Measurements from ENCODE around the gene EXOC2. TPM values are rescaled to one million over a fixed set of nuclear protein-coding genes. Genes with fewer than 3 reads are reported as not detected.

The EXOC2 gene
- total and polyA plus RNA-seq, 10 of the 15 experiments (the other 5 are each of a cell fraction or from before 2014, with no cell fraction given) = 8.7 to 32.8 (median 20.7) TPM

DNA sequence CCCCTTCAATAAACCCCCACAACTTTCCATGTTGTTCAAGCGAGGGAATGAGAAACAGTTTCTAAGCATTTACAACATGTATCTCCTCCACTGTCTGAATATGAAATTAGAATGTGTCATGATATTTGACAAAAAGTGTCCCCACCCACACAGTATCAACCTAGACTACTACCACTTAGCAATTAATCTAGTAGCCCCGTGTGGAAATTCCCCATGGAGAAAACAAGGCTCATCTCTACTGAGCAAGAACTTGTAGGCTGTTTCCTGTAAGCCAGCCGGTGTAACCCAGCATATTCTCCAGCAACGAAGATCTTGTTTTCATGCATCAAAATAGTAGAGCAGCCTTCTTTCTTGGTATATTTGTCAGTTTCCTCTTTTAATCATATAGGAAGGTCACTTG, 186.4 kb downstream of the EXOC2 start (continued):
- TF ChIP-seq, protein P1, sequence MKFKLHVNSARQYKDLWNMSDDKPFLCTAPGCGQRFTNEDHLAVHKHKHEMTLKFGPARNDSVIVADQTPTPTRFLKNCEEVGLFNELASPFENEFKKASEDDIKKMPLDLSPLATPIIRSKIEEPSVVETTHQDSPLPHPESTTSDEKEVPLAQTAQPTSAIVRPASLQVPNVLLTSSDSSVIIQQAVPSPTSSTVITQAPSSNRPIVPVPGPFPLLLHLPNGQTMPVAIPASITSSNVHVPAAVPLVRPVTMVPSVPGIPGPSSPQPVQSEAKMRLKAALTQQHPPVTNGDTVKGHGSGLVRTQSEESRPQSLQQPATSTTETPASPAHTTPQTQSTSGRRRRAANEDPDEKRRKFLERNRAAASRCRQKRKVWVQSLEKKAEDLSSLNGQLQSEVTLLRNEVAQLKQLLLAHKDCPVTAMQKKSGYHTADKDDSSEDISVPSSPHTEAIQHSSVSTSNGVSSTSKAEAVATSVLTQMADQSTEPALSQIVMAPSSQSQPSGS (IDR thresholded peaks at IDR 0.05; ENCODE audit: low read length) = peak; percentile 30; the same call in 1 of the 2 replicates
- TF ChIP-seq ETV6 (conservative IDR thresholded peaks at IDR 0.05 in 1 of 2, IDR thresholded peaks at IDR 0.05 in 1 of 2; ENCODE audit: borderline replicate concordance in 1 of 2, low read depth in 1 of 2) (no peak), ZNF207 (IDR thresholded peaks at IDR 0.05; ENCODE audit: borderline replicate concordance) (no peak), BCLAF1 (IDR thresholded peaks at IDR 0.05) (no peak), CHD2 (IDR thresholded peaks at IDR 0.05; ENCODE audit: borderline replicate concordance, low read depth, low read length) (no peak), RB1 (IDR thresholded peaks at IDR 0.05; ENCODE audit: borderline replicate concordance) (no peak), POLR2A (IDR thresholded peaks at IDR 0.05; ENCODE audit: low read depth, low read length) (no peak), YY1 (IDR thresholded peaks at IDR 0.05; ENCODE audit: low read depth, low read length) (no peak), GABPA (IDR thresholded peaks at IDR 0.05; ENCODE audit: low read depth) (no peak), E2F8 (IDR thresholded peaks at IDR 0.05; ENCODE audit: low read depth, partially characterized antibody) (no peak), FOS (IDR thresholded peaks at IDR 0.05; ENCODE audit: borderline replicate concordance, extremely low read depth, insufficient read length) (no peak), PAX8 (IDR thresholded peaks at IDR 0.05) (no peak), IKZF2 (IDR thresholded peaks at IDR 0.05) (peak; percentile 56 to 61)
- TF ChIP-seq, protein P2, sequence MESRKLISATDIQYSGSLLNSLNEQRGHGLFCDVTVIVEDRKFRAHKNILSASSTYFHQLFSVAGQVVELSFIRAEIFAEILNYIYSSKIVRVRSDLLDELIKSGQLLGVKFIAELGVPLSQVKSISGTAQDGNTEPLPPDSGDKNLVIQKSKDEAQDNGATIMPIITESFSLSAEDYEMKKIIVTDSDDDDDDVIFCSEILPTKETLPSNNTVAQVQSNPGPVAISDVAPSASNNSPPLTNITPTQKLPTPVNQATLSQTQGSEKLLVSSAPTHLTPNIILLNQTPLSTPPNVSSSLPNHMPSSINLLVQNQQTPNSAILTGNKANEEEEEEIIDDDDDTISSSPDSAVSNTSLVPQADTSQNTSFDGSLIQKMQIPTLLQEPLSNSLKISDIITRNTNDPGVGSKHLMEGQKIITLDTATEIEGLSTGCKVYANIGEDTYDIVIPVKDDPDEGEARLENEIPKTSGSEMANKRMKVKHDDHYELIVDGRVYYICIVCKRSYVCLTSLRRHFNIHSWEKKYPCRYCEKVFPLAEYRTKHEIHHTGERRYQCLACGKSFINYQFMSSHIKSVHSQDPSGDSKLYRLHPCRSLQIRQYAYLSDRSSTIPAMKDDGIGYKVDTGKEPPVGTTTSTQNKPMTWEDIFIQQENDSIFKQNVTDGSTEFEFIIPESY (IDR thresholded peaks at IDR 0.05) = no peak
- TF ChIP-seq, protein P3, sequence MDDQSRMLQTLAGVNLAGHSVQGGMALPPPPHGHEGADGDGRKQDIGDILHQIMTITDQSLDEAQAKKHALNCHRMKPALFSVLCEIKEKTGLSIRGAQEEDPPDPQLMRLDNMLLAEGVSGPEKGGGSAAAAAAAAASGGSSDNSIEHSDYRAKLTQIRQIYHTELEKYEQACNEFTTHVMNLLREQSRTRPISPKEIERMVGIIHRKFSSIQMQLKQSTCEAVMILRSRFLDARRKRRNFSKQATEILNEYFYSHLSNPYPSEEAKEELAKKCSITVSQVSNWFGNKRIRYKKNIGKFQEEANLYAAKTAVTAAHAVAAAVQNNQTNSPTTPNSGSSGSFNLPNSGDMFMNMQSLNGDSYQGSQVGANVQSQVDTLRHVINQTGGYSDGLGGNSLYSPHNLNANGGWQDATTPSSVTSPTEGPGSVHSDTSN (IDR thresholded peaks at IDR 0.05; ENCODE audit: insufficient replicate concordance, low read depth, low read length) = no peak
